IMR-90 (cell line): ENCODE results near the gene DPYSL3. TPM values are rescaled to one million over a fixed set of nuclear protein-coding genes. Genes with fewer than 3 reads are reported as not detected.
A peak's percentile ranks its signal among the peaks of the same experiment; 100 is the strongest.

ENCODE experiments used
- ATAC-seq: fragments of 200-7000 bp; cut with Tn5 transposase; 2 replicates; pipeline ENCODE4 v1.9.1; 2020; ENCODE audit warnings: low read depth, mild to moderate bottlenecking, moderate library complexity
- BruUV-seq: library from RNA; stranded (reverse); fragments of 400-500 nt; replicated peaks from 2 replicates; lab custom pipeline; 2021; lab: Mats Ljungman, UMichigan
- CTCF ChIA-PET: fragments of 300-600 bp; formaldehyde crosslinking; extraction: SDS; loops from one replicate; lab custom pipeline; 2021; ENCODE audit warnings: antibody characterized with exemption; lab: Yijun Ruan, JAX
- POLR2A ChIA-PET: fragments of 300-600 bp; sonication (Branson Sonifier 250); formaldehyde crosslinking; loops from one replicate; lab custom pipeline; 2022; ENCODE audit warnings: antibody characterized with exemption; ENCODE audit not compliant: unreplicated experiment; lab: Charles Lee
- DNase-seq: peaks from one replicate; pipeline ENCODE4 v3.0.0; 2013
- H2AFZ ChIP-seq: replicated peaks from 2 replicates; pipeline ENCODE3; 2013; ENCODE audit warnings: low read length, mild to moderate bottlenecking; ENCODE audit not compliant: poor library complexity
- H2AK5ac ChIP-seq: 2 replicates; pipeline ENCODE4 v1.6.1; 2013; ENCODE audit warnings: low read depth, low read length, inconsistent platforms
- H2AK9ac ChIP-seq: replicated peaks from 2 replicates; pipeline ENCODE3; 2013; ENCODE audit warnings: mild to moderate bottlenecking, low read depth, low read length, moderate library complexity; ENCODE audit not compliant: poor library complexity
- H2BK120ac ChIP-seq: 2 replicates; pipeline ENCODE4 v1.6.1; 2013; ENCODE audit warnings: low read depth, low read length, inconsistent platforms
- H2BK15ac ChIP-seq: 3 replicates; pipeline ENCODE4 v1.6.1; 2013; ENCODE audit warnings: low read depth, low read length, inconsistent platforms
- H2BK20ac ChIP-seq: 2 replicates; pipeline ENCODE4 v1.6.1; 2013; ENCODE audit warnings: low read depth, mild to moderate bottlenecking, inconsistent platforms, low read length, moderate library complexity
- H2BK5ac ChIP-seq: 2 replicates; pipeline ENCODE4 v1.6.1; 2013; ENCODE audit warnings: mild to moderate bottlenecking, low read depth, low read length, inconsistent platforms; ENCODE audit not compliant: poor library complexity, severe bottlenecking
- H3K14ac ChIP-seq: replicated peaks from 2 replicates; pipeline ENCODE4 v1.6.1; 2013; ENCODE audit warnings: low read depth, low read length, inconsistent platforms
- H3K18ac ChIP-seq: 2 replicates; pipeline ENCODE4 v1.6.1; 2013; ENCODE audit warnings: low read depth, low read length, control low read depth
- H3K23ac ChIP-seq: 2 replicates; pipeline ENCODE4 v1.6.1; 2013; ENCODE audit warnings: low read depth, low read length, inconsistent platforms
- H3K27ac ChIP-seq: 2 replicates; pipeline ENCODE4 v1.5.1; 2013; ENCODE audit warnings: mild to moderate bottlenecking, control low read depth, low read length; ENCODE audit not compliant: insufficient read depth
- H3K27me3 ChIP-seq: 2 replicates; pipeline ENCODE4 v1.6.1; 2013; ENCODE audit warnings: low read length; ENCODE audit not compliant: control insufficient read depth, insufficient read depth
- H3K36me3 ChIP-seq: 2 replicates; pipeline ENCODE4 v1.6.1; 2013; ENCODE audit warnings: low read length, mixed read lengths; ENCODE audit not compliant: control insufficient read depth, insufficient read depth
- H3K4ac ChIP-seq: 2 replicates; pipeline ENCODE4 v1.6.1; 2013; ENCODE audit warnings: low read depth, low read length, inconsistent platforms
- H3K4me1 ChIP-seq: 2 replicates; pipeline ENCODE4 v1.6.1; 2013; ENCODE audit warnings: low read length, mixed read lengths; ENCODE audit not compliant: control insufficient read depth, insufficient read depth
- H3K4me2 ChIP-seq: 2 replicates; pipeline ENCODE4 v1.6.1; 2013; ENCODE audit warnings: low read depth, mild to moderate bottlenecking, control low read depth, low read length, moderate library complexity
- H3K4me3 ChIP-seq: 2 replicates; pipeline ENCODE4 v1.5.1; 2013; ENCODE audit warnings: low read depth, mild to moderate bottlenecking, control low read depth, low read length, moderate library complexity; ENCODE audit not compliant: insufficient read depth
- H3K56ac ChIP-seq: 2 replicates; pipeline ENCODE4 v1.6.1; 2013; ENCODE audit warnings: low read length, inconsistent platforms; ENCODE audit not compliant: insufficient read depth; ENCODE audit errors: extremely low read depth
- H3K79me1 ChIP-seq, 2 experiments: 2 replicates each; pipeline ENCODE4 v1.6.1; 2013; ENCODE audit warnings: low read length in 2 of 2, inconsistent platforms in 1 of 2, low read depth in 1 of 2
- H3K9ac ChIP-seq: 2 replicates; pipeline ENCODE4 v1.6.1; 2013; ENCODE audit warnings: low read depth, low read length, control low read depth
- H3K9me1 ChIP-seq: 2 replicates; pipeline ENCODE4 v1.6.1; 2013; ENCODE audit warnings: low read length, inconsistent platforms; ENCODE audit not compliant: insufficient read depth
- H3K9me3 ChIP-seq: 2 replicates; pipeline ENCODE4 v1.6.1; 2013; ENCODE audit warnings: low read length; ENCODE audit not compliant: control insufficient read depth, insufficient read depth
- H4K20me1 ChIP-seq: 2 replicates; pipeline ENCODE4 v1.6.1; 2013; ENCODE audit warnings: low read length, inconsistent platforms; ENCODE audit not compliant: insufficient read depth
- H4K5ac ChIP-seq: 2 replicates; pipeline ENCODE4 v1.6.1; 2013; ENCODE audit warnings: mild to moderate bottlenecking, low read depth, low read length, control low read depth
- H4K8ac ChIP-seq, 2 experiments: 2 replicates each; pipeline ENCODE4 v1.6.1; 2013; ENCODE audit warnings: low read depth in 2 of 2, low read length in 2 of 2, control low read depth in 1 of 2, inconsistent platforms in 1 of 2
- H4K91ac ChIP-seq: 2 replicates; pipeline ENCODE4 v1.6.1; 2013; ENCODE audit warnings: low read depth, low read length, inconsistent platforms; ENCODE audit not compliant: insufficient read depth
- CTCF ChIP-seq: conservative IDR thresholded peaks from 2 replicates; pipeline ENCODE4 v1.5.1; 2012; ENCODE audit warnings: mild to moderate bottlenecking, low read depth, low read length, improper control_type of control experiment
- ELK1 ChIP-seq: fragments of 150-350 bp; IDR thresholded peaks from 2 replicates; pipeline ENCODE4 v1.6.1; 2016; ENCODE audit warnings: low read depth, mild to moderate bottlenecking, low read length, moderate library complexity, borderline replicate concordance
- FOS ChIP-seq: fragments of 150-350 bp; IDR thresholded peaks from 2 replicates; pipeline ENCODE4 v1.6.1; 2016; ENCODE audit warnings: low read depth, low read length
- MAFK ChIP-seq: IDR thresholded peaks from 2 replicates; pipeline ENCODE4 v1.6.1; 2012; ENCODE audit warnings: low read depth, low read length, improper control_type of control experiment
- MAZ ChIP-seq: IDR thresholded peaks from 2 replicates; pipeline ENCODE4 v1.6.1; 2012; ENCODE audit warnings: low read depth, mild to moderate bottlenecking, low read length, improper control_type of control experiment, moderate library complexity, borderline replicate concordance
- NFE2L2 ChIP-seq: fragments of 150-350 bp; IDR thresholded peaks from 2 replicates; pipeline ENCODE4 v1.6.1; 2016; ENCODE audit warnings: low read depth, mild to moderate bottlenecking, low read length
- POLR2A ChIP-seq: IDR thresholded peaks from 2 replicates; pipeline ENCODE4 v1.6.1; 2012; ENCODE audit warnings: mild to moderate bottlenecking, low read depth, low read length
- RAD21 ChIP-seq: IDR thresholded peaks from 2 replicates; pipeline ENCODE4 v1.6.1; 2012; ENCODE audit warnings: low read length, improper control_type of control experiment
- RFX5 ChIP-seq: IDR thresholded peaks from 2 replicates; pipeline ENCODE4 v1.8.0; 2012; ENCODE audit warnings: low read depth, mild to moderate bottlenecking, low read length, moderate library complexity
- USF2 ChIP-seq: fragments of 150-350 bp; IDR thresholded peaks from 2 replicates; pipeline ENCODE4 v1.6.1; 2017; ENCODE audit warnings: mild to moderate bottlenecking, antibody characterized with exemption, low read length, low read depth
- WGBS, 2 experiments: methylation state at CpG; one replicate each; pipeline versions ENCODE4 v1.1.5 to v1.1.7; 2013; ENCODE audit warnings: missing lambda C conversion rate in 2 of 2; ENCODE audit not compliant: insufficient read length in 1 of 2; ENCODE audit errors: extremely low coverage in 2 of 2; 5-methylcytosine and 5-hydroxymethylcytosine counted together
- dilution Hi-C: fragments of 300-500 bp; cut with HindIII; formaldehyde crosslinking; loops from one replicate; pipeline ENCODE4 v1.14.3; 2018; ENCODE audit warnings: low sequenced_read_pairs; ENCODE audit not compliant: unreplicated experiment
- in situ Hi-C: fragments of 300-500 bp; cut with MboI; formaldehyde crosslinking; loops from 3 replicates; pipeline ENCODE4 v1.14.3; 2019; ENCODE audit warnings: low sequenced_read_pairs, inconsistent platforms, mixed read lengths
- intact Hi-C: fragments of 100-400 bp; cut with micrococcal nuclease; formaldehyde crosslinking; loops from 2 replicates; pipeline ENCODE4 v1.10.0; 2022
- polyA plus RNA-seq, 3 experiments: library from polyadenylated mRNA; depleted of rRNA; stranded (reverse); fragments of >200 nt; gene quantifications; 2 replicates each; pipeline ENCODE4 v1.2.3, GENCODE V29; 2012; ENCODE audit warnings: low replicate concordance in 1 of 3
- total RNA-seq: library from RNA; depleted of rRNA; stranded (reverse); fragments of >200 nt; gene quantifications from 2 replicates; pipeline ENCODE4 v1.2.3, GENCODE V29; 2012

Gene DPYSL3
- total and polyA plus RNA-seq, 2 of the 4 experiments (the other 2 are of a cell fraction): 50.2 to 60.9 TPM

- no peak overlapping the region for H2BK120ac ChIP-seq
- CTCF ChIA-PET: no interaction called here
- H3K9me3 ChIP-seq: no peaks in the 10 kb centered on the region
- H3K23ac ChIP-seq: no peak overlapping the region
- H2AK5ac ChIP-seq: no peak overlapping the region
- H2BK5ac ChIP-seq: no peak overlapping the region
- H2BK15ac ChIP-seq: no peak overlapping the region
- no peaks in the 10 kb centered on the region for H3K36me3 ChIP-seq
- no peak overlapping the region for H3K14ac ChIP-seq
- no peak overlapping the region for H3K4me3 ChIP-seq
- in situ Hi-C loops: no loop called here
- H2BK20ac ChIP-seq: no peak overlapping the region
- no peak overlapping the region for H3K9ac ChIP-seq
- POLR2A ChIA-PET: no interaction called here
- H2AK9ac ChIP-seq: no peak overlapping the region
- DNase-seq (peak; percentile 34), ATAC-seq (peak; percentile 64)
- H3K4me2 ChIP-seq: no peak overlapping the region
- H4K91ac ChIP-seq: no peak overlapping the region
- no peak overlapping the region for H3K27ac ChIP-seq
- WGBS, 2 experiments: no CpG with 5 or more reads among the region's 2 CpGs
- BruUV-seq: no TSS peak
- TF ChIP-seq ELK1: no peak
- TF ChIP-seq RAD21: no peak
- TF ChIP-seq RFX5: no peak
- no peak for TF ChIP-seq NFE2L2
- no peak for TF ChIP-seq MAFK
- TF ChIP-seq FOS: no peak
- no peak for TF ChIP-seq MAZ
- no peak for TF ChIP-seq USF2
- no peak for TF ChIP-seq CTCF
- TF ChIP-seq POLR2A: no peak
- H4K8ac ChIP-seq: no peak overlapping the region
- peaks cover 7% of the 10 kb centered on the region for H3K27me3 ChIP-seq
- intact Hi-C loops: no loop called here
- H2AFZ ChIP-seq: no peak overlapping the region
- H3K18ac ChIP-seq: no peak overlapping the region
- no peak overlapping the region for H4K5ac ChIP-seq
- no peaks in the 10 kb centered on the region for H3K79me1 ChIP-seq
- H3K9me1 ChIP-seq: no peaks in the 10 kb centered on the region
- no peak overlapping the region for H3K56ac ChIP-seq
- dilution Hi-C loops: no loop called here
- H4K20me1 ChIP-seq: no peaks in the 10 kb centered on the region
- H3K4me1 ChIP-seq: peaks cover 4% of the 10 kb centered on the region; the same call in 1 of the 2 replicates
- H3K4ac ChIP-seq: no peak overlapping the region
Observed at GRCh38 chr5:147348046-147348445, 161.8 kb downstream of the DPYSL3 start.
